Skin of body (tissue), 2 donors: Measurements from ENCODE around the gene MYO1H. TPM values are rescaled to one million over a fixed set of nuclear protein-coding genes. Genes with fewer than 3 reads are reported as not detected.
A peak's percentile ranks its signal among the peaks of the same experiment; 100 is the strongest.
"Not testable (repeated sequence)": the region's sequence is repeated elsewhere in the genome, so short reads cannot be mapped to it uniquely, and the experiment has no call there.

ENCODE experiments used
- DNase-seq: peaks from one replicate; lab custom pipeline; 2025; lab: John Stamatoyannopoulos, UW
- total RNA-seq: library from RNA; depleted of rRNA; stranded (reverse); fragments of >200 nt; gene quantifications from one replicate; pipeline ENCODE4 v1.2.3, GENCODE V29; 2014

MYO1H gene
- total RNA-seq, 1 donor from 2014 or later, result 2.4 TPM

GRCh38 chr12:109467978-109468676, 120.4 kb downstream of the MYO1H start:
- DNase-seq, result no peak

- DNase-seq, result no peak
Measured at GRCh38 chr12:109469517-109469916, 121.8 kb downstream of the MYO1H start.

DNA sequence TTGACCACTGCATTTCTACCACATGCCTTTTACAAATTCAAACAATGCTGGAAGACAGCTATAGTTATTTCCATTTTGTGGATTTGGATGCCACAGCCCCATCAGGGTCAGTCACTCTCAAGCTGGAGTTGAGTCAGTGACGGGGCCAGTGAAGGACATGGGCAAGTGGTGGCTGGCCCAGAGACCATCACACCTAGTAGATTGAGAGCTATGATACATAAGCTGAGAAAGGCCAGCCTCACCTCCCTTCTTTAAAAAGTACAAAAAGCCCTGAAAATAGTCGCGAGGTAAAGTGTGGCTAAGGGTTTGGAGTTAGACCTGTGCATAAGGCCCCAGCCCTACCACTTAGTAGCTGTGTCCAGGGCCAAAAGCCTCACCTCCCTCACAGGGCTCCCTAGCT, 125.3 kb downstream of the MYO1H start:
- no peak for DNase-seq

DNA sequence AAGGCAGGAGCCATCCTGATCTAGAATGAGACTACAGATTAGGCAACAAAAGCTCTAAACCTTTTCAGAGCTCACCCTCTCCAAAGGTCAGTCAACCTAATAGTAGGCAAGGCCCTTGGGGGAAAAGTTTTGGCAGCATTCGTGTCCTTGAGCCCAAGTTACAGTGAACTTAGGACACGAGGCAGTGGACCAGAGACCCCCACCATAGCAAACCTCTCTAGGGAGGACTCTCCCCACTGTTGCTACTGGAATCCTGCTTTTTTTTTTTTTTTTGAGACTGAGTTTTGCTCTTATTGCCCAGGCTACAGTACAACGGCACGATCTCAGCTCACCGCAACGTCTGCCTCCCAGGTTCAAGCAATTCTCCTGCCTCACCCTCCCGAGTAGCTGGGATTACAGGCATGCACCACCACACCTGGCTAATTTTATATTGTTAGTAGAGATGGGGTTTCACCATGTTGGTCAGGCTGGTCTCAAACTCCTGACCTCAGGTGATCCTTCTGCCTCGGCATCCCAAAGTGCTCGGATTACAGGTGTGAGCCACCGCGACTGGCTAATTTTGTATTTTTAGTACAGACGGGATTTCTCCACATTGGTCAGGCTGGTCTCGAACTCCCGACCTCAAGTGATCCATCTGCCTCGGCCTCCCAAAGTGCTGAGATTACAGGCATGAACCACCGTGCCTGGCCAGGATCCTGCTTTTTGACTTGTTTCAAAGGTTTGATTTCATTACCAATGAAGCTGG, 126.0 kb downstream of the MYO1H start:
- not testable (repeated sequence) for DNase-seq

DNA sequence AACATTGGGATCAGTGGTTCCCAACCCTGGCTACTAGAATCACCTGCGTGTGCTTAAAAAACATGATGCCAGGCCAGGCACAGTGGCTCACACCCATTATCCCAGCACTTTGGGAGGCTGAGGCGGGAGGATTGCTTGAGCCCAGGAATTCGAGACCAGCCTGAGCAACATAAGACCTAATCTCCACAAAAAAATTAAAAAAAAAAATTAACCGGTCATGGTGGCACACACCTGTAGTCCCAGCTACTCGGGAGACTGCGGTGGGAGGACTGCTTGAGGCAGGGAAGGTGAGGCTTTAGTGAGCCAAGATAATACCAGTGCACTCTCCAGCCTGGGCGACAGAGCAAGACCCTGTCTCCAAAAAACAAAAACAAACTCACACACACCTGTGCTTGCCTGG, 127.4 kb downstream of the MYO1H start:
- no peak for DNase-seq

GRCh38 chr12:109475993-109476806, 128.5 kb downstream of the MYO1H start:
- no peak for DNase-seq

DNA sequence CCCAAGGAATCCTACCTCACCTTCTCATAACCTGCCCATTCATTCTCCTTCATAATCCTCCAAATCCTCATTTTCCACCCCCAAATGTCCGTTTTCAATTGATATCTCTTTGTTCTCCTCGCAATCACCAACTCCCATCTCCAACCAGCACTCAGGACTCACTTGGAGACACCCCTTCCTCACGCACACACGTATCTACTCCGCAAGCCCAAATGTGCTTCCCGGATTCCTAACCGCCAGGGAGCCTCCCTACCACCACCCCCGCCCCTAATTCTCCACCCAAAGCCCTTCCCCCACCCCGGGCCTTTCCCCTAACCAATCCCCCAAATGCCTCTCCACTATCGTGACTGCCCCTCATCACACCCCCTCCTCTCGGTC, 129.1 kb downstream of the MYO1H start:
- DNase-seq, result no peak

GRCh38 chr12:109477185-109477962, 129.7 kb downstream of the MYO1H start, which contains the start of the genes KCTD10 and UBE3B:
TSS of gene KCTD10 (minus strand) at chr12:109477300. CDS start at chr12:109477262, 38 bp downstream.
TSS of gene UBE3B (plus strand) at chr12:109477634. CDS start at chr12:109483552, 5,918 bp downstream.
- DNase-seq, result peak; percentile 92

DNA sequence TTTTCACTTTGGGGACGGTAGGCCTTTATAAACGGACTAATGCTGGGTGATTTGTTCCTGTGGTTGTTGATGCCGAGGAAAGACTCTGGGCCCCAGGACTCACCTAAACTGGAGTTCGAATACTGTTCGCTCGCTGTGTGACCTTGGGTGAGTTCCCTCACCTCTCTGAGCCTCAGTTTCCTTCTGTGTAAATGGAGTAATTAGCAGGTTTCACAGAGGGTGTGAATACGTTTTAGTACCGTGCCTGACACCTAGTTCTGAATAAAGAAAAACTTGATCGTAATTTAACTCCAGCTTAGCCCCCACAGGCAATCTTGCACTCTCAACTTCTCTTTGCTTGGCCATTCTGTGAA, 130.2 kb downstream of the MYO1H start:
- no peak for DNase-seq

GRCh38 chr12:109479761-109480160, 132.1 kb downstream of the MYO1H start:
- no peak for DNase-seq

DNA sequence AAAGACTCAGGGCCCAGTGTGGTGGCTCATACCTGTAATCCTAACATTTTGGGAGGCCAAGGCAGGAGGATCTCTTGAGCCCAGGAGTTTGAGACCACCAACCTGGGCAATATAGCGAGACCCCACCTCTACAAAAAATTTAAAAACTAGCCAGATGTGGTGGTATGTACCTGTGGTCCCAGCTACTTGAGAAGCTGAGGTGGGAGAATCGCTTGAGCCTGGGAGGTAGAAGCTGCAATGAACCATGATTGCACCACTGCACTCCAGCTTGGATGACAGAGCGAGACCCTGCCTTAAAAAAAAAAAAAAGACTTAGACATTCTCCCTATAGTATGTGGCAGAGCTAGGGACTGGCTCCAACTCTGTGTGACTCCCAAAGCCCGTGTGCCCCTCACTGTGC, 132.7 kb downstream of the MYO1H start:
- no peak for DNase-seq

- DNase-seq, result no peak
Measured at GRCh38 chr12:109481863-109482262, 134.2 kb downstream of the MYO1H start.

DNA sequence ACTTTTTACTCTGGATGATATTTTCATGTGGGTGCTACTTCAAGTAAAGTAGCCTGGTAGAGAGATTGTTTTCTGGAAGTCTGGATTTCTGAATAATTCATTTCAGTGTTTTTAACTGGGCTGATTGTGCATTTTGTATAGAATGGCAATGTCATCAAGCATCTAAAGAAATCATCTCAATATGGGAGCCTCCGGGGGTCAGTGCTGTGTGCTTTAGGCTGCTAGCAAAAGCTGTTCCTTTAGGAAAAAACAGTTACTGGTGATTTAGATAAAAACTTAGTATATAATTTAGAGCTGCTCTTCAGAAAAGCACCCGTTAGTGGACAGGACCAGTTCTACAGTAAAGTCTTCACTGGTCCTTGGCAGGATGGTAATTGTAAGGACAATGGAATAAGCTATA, 134.8 kb downstream of the MYO1H start:
- no peak for DNase-seq

- no peak for DNase-seq
Measured at GRCh38 chr12:109482894-109483293, 135.2 kb downstream of the MYO1H start.

GRCh38 chr12:109483346-109483745, 135.6 kb downstream of the MYO1H start:
- no peak for DNase-seq

- no peak for DNase-seq
Measured at GRCh38 chr12:109485201-109485600, 137.5 kb downstream of the MYO1H start.

- DNase-seq, result no peak
Measured at GRCh38 chr12:109487181-109488050, 139.7 kb downstream of the MYO1H start.

DNA sequence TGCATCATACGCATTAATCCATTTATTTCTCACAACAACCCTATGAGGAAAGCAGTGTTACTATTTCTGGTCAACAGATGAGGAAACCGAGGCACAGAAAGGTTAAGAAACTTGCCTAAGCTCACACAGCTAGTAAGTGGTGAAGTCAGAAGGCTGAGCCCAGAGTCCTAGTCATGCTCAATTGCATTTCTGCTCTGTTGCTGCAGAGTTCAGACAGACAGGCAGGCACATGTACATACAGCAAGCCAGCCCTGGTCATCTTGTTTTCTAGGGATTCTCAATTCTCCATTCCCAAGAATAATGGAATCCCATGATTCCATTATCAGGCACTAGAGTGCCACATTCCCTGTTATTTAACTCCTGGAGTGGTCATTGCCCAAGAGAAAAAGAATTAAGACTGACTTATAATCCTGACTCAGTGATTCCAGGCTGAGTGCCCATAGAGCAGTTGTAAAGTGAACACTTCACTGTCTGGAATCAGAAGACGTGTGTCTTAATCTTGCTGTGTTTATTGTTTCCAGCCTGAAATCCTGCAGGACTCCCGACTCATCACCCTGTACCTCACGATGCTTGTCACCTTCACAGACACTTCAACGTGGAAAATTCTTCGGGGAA, 140.5 kb downstream of the MYO1H start:
- no peak for DNase-seq

- no peak for DNase-seq
Measured at GRCh38 chr12:109489016-109489954, 141.6 kb downstream of the MYO1H start.
